GM21529 (cell line): ENCODE data around the gene CECR2.

ENCODE experiments used
- ATAC-seq: cut with Tn5 transposase; IDR thresholded peaks from one replicate; pipeline ENCODE4 v1.9.1; 2021; ENCODE audit not compliant: unreplicated experiment

CECR2 gene

DNA sequence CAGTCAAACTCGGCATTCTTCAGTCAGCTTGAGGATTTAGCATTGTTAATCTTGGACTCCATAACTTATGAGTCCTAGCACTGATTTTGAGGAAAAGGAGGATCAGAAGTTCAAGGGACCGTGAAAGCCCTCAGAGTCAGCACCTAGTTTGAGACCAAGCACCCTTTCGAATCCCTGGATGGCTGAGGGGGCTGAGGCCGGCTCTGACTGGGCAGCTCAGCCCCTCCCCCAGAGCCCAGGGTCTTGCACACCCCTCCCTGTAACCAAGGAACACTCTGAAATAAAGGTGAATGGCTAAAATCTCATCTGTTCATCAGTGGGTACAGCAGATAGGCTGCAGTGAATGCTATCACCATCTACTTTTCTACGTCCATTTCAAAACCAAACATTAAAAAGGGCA, 221.3 kb downstream of the CECR2 start:
- ATAC-seq: no peak

DNA sequence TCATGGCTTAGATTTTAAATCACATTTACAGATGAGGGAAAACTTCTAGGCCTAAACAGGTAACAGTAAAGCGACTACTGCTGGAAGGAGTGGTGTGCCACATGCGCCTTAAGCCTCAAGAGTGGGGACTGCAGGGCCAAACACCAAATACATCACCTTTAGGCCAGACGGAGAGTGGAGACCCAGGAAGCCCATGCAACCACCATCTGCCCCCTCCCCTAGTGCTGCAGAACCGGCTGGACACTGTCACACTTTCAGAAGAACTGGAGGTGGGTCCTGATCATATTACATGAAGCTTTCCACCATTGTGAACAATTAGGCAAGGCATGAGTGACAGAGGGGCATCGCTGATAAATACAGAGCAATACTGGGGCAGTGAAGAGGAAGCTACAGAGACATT, 222.9 kb downstream of the CECR2 start:
- no peak for ATAC-seq

DNA sequence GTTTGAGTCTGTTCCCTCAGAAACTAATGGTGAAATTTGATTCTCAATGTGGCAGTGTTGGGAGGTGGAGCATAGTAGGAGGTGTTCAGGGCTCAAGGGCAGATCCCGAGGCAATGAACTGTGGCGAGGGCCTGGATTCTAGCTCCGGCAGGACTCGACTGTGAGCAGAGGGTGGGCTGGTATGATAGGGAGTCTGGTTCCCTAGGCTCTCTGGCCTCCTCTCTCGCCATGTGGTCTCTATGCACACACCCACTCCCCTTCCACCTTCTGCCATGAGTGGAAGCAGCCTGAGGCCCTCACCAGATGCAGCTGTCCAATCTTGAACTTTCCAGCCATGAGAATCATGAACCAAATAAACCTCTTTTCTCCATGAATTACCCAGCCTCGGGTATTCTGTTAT, 227.0 kb downstream of the CECR2 start:
- ATAC-seq: no peak

DNA sequence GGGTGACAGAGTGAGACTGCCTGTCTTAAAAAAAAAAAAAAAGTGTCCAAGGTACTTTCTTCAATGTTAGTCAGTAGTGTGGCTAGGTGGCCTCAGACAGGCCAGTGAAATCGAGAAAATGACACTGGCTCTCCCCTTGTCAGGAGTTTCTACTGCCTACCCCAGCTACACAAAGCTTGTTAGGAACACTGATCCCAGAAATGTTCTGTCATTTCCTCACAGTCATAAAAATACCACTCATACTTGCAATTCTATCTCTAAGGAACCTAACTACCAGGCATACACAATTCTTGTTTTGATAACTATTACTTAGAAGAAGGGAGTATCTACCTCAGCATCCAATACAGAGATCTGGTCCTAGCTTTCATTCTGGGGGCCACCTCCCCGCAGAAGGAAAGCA, 228.0 kb downstream of the CECR2 start:
- ATAC-seq: no peak

DNA sequence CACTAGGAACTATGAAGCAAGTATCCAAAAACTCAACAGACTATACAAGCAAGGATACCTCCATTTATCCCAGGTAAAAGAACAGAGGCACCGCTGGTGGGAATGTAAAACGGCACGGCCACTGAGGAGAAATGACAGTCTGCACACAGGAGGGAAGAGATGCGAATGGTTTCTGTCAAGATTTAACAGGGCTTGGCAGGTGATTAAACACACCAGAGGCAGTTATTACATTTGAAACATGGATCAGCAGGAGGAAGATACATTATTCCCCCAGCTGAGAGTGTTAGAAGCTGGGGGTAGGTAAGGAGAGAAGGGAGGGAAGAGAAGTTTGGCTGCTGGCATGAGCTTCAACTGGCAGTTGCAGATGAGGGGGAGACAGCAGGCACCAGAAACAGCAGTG, 229.1 kb downstream of the CECR2 start:
- no peak for ATAC-seq

DNA sequence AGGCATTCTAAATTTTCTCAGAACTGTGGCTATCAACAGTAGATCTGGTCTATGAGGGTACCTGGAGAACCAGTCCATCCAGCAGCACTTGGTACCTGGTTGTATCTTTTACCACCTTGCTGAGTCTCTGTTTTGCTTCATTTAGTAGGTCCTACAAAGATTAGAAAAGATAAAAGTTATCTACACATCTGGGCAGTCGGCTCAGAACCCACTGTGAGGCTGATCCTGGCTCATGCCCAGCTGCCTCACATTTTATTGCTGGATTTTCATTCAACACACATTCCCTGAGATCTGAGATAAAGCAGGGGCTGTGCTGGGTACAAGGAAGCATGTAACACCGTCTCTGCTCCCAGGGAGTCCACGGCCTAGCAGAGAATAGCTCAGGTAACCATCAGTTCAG, 231.8 kb downstream of the CECR2 start:
- ATAC-seq: no peak

DNA sequence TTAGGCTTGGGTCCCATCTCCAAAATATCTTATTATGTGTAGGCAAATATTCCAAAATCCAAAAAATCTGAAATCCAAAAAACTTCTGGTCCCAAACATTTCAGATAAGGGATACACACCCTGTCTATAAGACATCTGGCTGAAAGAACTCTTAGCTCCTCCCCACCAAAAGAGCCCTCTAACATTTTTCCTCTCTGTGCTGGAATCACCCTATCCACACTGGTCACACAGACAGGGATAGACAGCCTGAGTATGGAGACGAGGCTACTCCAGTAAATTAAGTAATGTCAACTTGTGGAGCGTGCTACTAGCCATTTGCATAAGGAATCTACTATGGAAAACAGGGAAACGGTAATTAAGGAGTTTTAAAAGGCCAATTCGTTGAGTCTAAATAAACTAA, 234.4 kb downstream of the CECR2 start:
- ATAC-seq: no peak

DNA sequence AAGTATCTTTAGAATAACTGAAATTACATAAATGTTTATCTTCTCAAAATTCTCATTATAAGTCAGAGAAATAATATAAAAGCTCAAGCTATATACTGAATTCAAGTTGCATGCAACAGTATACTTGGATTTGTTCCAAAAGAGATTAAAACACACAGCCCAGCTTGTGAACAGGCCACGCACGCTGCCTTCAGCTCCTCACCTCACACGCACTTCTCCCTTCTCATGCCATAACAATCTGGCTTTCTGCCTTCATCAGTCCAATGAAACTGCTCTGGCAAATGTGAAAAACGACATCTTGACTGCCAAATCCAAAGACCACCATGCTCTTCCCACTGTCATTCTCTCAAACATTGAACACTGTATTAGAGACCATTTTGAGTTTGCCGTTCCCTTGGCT, 237.2 kb downstream of the CECR2 start:
- ATAC-seq: no peak
